HG03565 (cell line): ENCODE measurements around the gene FER.
"Not testable (repeated sequence)": the region's sequence is repeated elsewhere in the genome, so short reads cannot be mapped to it uniquely, and the experiment has no call there.

ENCODE experiments used
- ATAC-seq: cut with Tn5 transposase; IDR thresholded peaks from one replicate; pipeline ENCODE4 v1.9.1; 2021; ENCODE audit warnings: mild to moderate bottlenecking, moderate library complexity; ENCODE audit not compliant: unreplicated experiment

FER gene

GRCh38 chr5:108797986-108798385 lies 50.3 kb downstream of the FER start:
- ATAC-seq: no peak

- no peak for ATAC-seq
Measured at GRCh38 chr5:108798513-108799265, 51.0 kb downstream of the FER start.

GRCh38 chr5:108801301-108801700 lies 53.6 kb downstream of the FER start:
- ATAC-seq: no peak

GRCh38 chr5:108801776-108802175 lies 54.1 kb downstream of the FER start:
- ATAC-seq: no peak

GRCh38 chr5:108810717-108811116 lies 63.0 kb downstream of the FER start:
- no peak for ATAC-seq

- ATAC-seq: no peak
Measured at GRCh38 chr5:108813673-108814072, 66.0 kb downstream of the FER start.

GRCh38 chr5:108814551-108814950 lies 66.9 kb downstream of the FER start:
- ATAC-seq: no peak

GRCh38 chr5:108818613-108819272 lies 71.0 kb downstream of the FER start:
- ATAC-seq: peak; percentile 97

GRCh38 chr5:108820983-108821382 lies 73.3 kb downstream of the FER start:
- no peak for ATAC-seq

GRCh38 chr5:108822211-108822947 lies 74.7 kb downstream of the FER start:
- no peak for ATAC-seq

- no peak for ATAC-seq
Measured at GRCh38 chr5:108827131-108827530, 79.4 kb downstream of the FER start.

- no peak for ATAC-seq
Measured at GRCh38 chr5:108830705-108831276, 83.1 kb downstream of the FER start.

GRCh38 chr5:108836492-108836891 lies 88.8 kb downstream of the FER start:
- ATAC-seq: no peak

GRCh38 chr5:108842260-108842941 lies 94.7 kb downstream of the FER start:
- not testable (repeated sequence) for ATAC-seq

- not testable (repeated sequence) for ATAC-seq
Measured at GRCh38 chr5:108851129-108851528, 103.4 kb downstream of the FER start.

GRCh38 chr5:108857905-108858304 lies 110.2 kb downstream of the FER start:
- ATAC-seq: no peak

GRCh38 chr5:108858959-108859358 lies 111.3 kb downstream of the FER start:
- ATAC-seq: peak; percentile 99

GRCh38 chr5:108862211-108862610 lies 114.5 kb downstream of the FER start:
- no peak for ATAC-seq

GRCh38 chr5:108866097-108866496 lies 118.4 kb downstream of the FER start:
- not testable (repeated sequence) for ATAC-seq

GRCh38 chr5:108867656-108868055 lies 120.0 kb downstream of the FER start:
- ATAC-seq: no peak

- ATAC-seq: no peak
Measured at GRCh38 chr5:108869066-108869465, 121.4 kb downstream of the FER start.
